Suprapubic skin (tissue), 4 donors: ENCODE measurements around the gene CGNL1. TPM values are rescaled to one million over a fixed set of nuclear protein-coding genes. Genes with fewer than 3 reads are reported as not detected.
A peak's percentile ranks its signal among the peaks of the same experiment; 100 is the strongest.

ENCODE experiments used
- DNase-seq, 2 donors: peaks; one replicate each; pipeline ENCODE4 v3.0.0-alpha.2; 2019; ENCODE audit warnings: low spot score in 2 of 2
- H3K27ac ChIP-seq: fragments of 200-600 bp; sonication (generic); one replicate; pipeline ENCODE4 v1.5.1; 2019
- H3K27me3 ChIP-seq: fragments of 200-600 bp; sonication (generic); one replicate; pipeline ENCODE4 v1.5.1; 2019
- H3K36me3 ChIP-seq: fragments of 200-600 bp; sonication (generic); one replicate; pipeline ENCODE4 v1.5.1; 2019
- H3K4me1 ChIP-seq: fragments of 200-600 bp; sonication (generic); one replicate; pipeline ENCODE4 v1.5.1; 2019
- H3K4me3 ChIP-seq: fragments of 200-600 bp; sonication (generic); one replicate; pipeline ENCODE4 v1.5.1; 2019; ENCODE audit warnings: mild to moderate bottlenecking
- H3K9me3 ChIP-seq: fragments of 200-600 bp; sonication (generic); one replicate; pipeline ENCODE4 v1.5.1; 2019
- EP300 ChIP-seq: sonication (generic); formaldehyde crosslinking; IDR thresholded peaks from one replicate; pipeline ENCODE4 v1.6.1; 2017; ENCODE audit warnings: antibody characterized with exemption
- POLR2A ChIP-seq, 2 donors: fragments of 450-650 bp; IDR thresholded peaks; one replicate each; pipeline ENCODE4 v1.6.1; 2017; ENCODE audit warnings: antibody characterized with exemption in 2 of 2, mild to moderate bottlenecking in 2 of 2, moderate library complexity in 2 of 2
- POLR2AphosphoS5 ChIP-seq, 3 donors: sonication (generic); formaldehyde crosslinking; IDR thresholded peaks; one replicate each; pipeline ENCODE4 v1.6.1; 2017; ENCODE audit warnings: antibody characterized with exemption in 3 of 3
- WGBS: methylation state at CpG from one replicate; pipeline ENCODE4 v1.1.5; 2018; 5-methylcytosine and 5-hydroxymethylcytosine counted together
- total RNA-seq, 4 donors: library from RNA; depleted of rRNA; stranded (reverse); fragments of >200 nt; gene quantifications; one replicate each; pipeline ENCODE4 v1.1.0, GENCODE V29; 2016
- TF ChIP-seq, protein P1 (sequence below), 2 donors: fragments of 200-600 bp in 1 of 2; fragments of 450-650 bp in 1 of 2; sonication (generic) in 1 of 2; IDR thresholded peaks; one replicate each; pipeline ENCODE4 v1.5.1; 2016 to 2019; ENCODE audit warnings: antibody characterized with exemption in 2 of 2, mild to moderate bottlenecking in 1 of 2, moderate library complexity in 1 of 2

Gene CGNL1
- total RNA-seq, 4 donors from 2014 or later = 7.1 to 27.0 (median 14.2) TPM

DNA sequence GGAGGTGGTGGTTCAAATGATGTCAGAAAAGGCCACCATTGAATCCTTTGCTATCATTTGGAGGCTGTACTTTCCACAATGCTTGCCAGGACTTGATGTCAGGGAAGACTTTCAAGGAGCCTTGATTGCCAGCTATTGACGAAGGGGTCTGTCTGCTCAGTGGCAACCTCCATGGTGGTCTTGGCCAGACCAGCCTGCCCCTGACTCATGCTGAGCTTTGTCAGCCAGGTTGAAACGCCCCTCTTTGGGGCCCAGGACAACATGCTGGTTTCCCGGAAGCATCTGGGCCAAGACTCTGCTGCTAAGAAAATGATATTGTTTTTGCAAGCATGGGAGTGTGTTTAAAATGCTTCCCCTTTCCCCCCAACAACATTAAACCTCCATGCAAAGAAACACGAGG is 26.7 kb downstream of the CGNL1 start:
- 54% methylated on average over 4 of the region's 4 CpGs for WGBS

DNA sequence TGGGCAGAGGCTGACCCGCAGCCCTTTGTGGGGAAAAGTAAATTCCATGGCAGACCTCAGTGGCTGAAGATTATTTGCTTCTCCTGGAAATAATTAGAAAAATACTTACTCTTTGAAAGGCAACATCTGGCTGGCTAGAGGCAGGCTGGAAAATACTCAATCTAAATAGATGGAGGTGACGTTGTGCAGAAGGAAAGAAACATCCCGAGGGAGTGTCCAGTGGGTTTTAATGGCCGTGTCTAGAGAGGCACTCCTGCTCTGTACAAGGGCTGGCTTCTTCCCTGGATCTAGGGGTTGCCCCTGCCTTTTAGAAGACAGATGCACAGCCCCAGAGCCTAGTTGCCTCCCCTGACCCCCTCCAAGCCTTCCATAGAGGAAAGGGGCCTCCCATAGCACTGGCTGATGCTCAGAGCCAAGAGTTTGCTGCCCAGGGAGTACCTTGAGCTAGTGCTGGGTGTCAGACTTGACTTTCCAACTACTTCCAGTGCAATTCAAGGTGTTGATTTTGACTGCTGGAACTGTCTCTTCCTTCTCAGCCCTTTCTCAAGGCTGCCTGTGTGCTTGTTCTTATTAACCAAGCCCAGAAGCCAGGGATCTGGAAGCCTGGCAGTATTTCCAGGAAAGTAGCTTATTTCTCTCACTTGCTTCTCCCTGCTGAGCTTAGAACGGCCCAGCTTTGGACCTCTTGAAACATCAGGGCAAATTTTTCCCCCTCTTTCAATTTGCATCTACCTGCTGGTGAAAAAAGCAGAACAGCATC is 27.4 kb downstream of the CGNL1 start:
- H3K27ac ChIP-seq = peak overlapping the region; percentile 14
- H3K9me3 ChIP-seq = no peaks in the 10 kb centered on the region
- no peak for DNase-seq
- WGBS = 57% methylated on average over 5 of the region's 5 CpGs
- H3K4me3 ChIP-seq = no peak overlapping the region
- peaks cover 3% of the 10 kb centered on the region for H3K4me1 ChIP-seq
- TF ChIP-seq EP300 (no peak), POLR2AphosphoS5 (IDR thresholded peaks at IDR 0.05) (no peak), POLR2A (IDR thresholded peaks at IDR 0.05) (no peak)
- TF ChIP-seq, protein P1, sequence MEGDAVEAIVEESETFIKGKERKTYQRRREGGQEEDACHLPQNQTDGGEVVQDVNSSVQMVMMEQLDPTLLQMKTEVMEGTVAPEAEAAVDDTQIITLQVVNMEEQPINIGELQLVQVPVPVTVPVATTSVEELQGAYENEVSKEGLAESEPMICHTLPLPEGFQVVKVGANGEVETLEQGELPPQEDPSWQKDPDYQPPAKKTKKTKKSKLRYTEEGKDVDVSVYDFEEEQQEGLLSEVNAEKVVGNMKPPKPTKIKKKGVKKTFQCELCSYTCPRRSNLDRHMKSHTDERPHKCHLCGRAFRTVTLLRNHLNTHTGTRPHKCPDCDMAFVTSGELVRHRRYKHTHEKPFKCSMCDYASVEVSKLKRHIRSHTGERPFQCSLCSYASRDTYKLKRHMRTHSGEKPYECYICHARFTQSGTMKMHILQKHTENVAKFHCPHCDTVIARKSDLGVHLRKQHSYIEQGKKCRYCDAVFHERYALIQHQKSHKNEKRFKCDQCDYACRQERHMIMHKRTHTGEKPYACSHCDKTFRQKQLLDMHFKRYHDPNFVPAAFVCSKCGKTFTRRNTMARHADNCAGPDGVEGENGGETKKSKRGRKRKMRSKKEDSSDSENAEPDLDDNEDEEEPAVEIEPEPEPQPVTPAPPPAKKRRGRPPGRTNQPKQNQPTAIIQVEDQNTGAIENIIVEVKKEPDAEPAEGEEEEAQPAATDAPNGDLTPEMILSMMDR (IDR thresholded peaks at IDR 0.05) = no peak
- no peaks in the 10 kb centered on the region for H3K27me3 ChIP-seq
- no peaks in the 10 kb centered on the region for H3K36me3 ChIP-seq

More for the DNA sequence above, 26.7 kb downstream of the CGNL1 start:
- TF ChIP-seq POLR2AphosphoS5 (IDR thresholded peaks at IDR 0.05) (no peak), POLR2A (IDR thresholded peaks at IDR 0.05) (no peak), EP300 (no peak)
- TF ChIP-seq, protein P1 (IDR thresholded peaks at IDR 0.05) = no peak
- Histone ChIP-seq H3K36me3 (no peaks in the 10 kb centered on the region), H3K27me3 (no peaks in the 10 kb centered on the region), H3K27ac (no peak overlapping the region), H3K4me1 (peaks cover 3% of the 10 kb centered on the region), H3K4me3 (no peak overlapping the region), H3K9me3 (no peaks in the 10 kb centered on the region)
- no peak for DNase-seq

DNA sequence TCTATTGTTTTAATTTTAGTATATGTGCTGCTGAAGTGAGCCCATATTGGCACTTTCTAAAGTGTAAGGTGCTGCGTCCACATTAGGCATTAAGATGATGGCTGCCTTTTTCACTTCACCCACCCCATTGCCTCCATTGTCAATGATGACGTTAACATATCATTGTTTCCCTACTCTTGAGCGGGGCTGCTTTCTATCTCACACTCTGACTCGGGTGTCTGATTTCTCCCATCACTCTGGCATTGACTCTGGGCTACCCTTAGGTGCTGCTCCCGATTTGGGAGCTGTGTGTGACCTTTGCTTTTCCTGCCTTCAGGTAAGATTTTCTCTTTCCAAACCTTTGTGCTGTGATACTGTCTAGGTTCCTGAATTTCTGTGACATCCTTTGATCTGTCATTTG is 28.8 kb downstream of the CGNL1 start:
- H3K4me1 ChIP-seq = peaks cover 3% of the 10 kb centered on the region
- DNase-seq = no peak
- WGBS = 72% methylated on average over 5 of the region's 5 CpGs
- TF ChIP-seq, protein P1 (IDR thresholded peaks at IDR 0.05) = no peak
- TF ChIP-seq EP300 (no peak), POLR2A (IDR thresholded peaks at IDR 0.05) (no peak), POLR2AphosphoS5 (IDR thresholded peaks at IDR 0.05) (no peak)
- no peaks in the 10 kb centered on the region for H3K27me3 ChIP-seq
- no peaks in the 10 kb centered on the region for H3K36me3 ChIP-seq
- no peak overlapping the region for H3K4me3 ChIP-seq
- no peak overlapping the region for H3K27ac ChIP-seq
- no peaks in the 10 kb centered on the region for H3K9me3 ChIP-seq

GRCh38 chr15:57406062-57406772 is 29.9 kb downstream of the CGNL1 start:
- no peaks in the 10 kb centered on the region for H3K27me3 ChIP-seq
- WGBS = 76% methylated on average over 6 of the region's 7 CpGs
- no peak for DNase-seq
- no peaks in the 10 kb centered on the region for H3K9me3 ChIP-seq
- H3K4me1 ChIP-seq = peaks cover 3% of the 10 kb centered on the region
- no peaks in the 10 kb centered on the region for H3K36me3 ChIP-seq
- no peak overlapping the region for H3K4me3 ChIP-seq
- TF ChIP-seq POLR2AphosphoS5 (IDR thresholded peaks at IDR 0.05) = no peak
- TF ChIP-seq, protein P1 (IDR thresholded peaks at IDR 0.05) = no peak
- TF ChIP-seq EP300 = no peak
- TF ChIP-seq POLR2A (IDR thresholded peaks at IDR 0.05) = no peak
- no peak overlapping the region for H3K27ac ChIP-seq

DNA sequence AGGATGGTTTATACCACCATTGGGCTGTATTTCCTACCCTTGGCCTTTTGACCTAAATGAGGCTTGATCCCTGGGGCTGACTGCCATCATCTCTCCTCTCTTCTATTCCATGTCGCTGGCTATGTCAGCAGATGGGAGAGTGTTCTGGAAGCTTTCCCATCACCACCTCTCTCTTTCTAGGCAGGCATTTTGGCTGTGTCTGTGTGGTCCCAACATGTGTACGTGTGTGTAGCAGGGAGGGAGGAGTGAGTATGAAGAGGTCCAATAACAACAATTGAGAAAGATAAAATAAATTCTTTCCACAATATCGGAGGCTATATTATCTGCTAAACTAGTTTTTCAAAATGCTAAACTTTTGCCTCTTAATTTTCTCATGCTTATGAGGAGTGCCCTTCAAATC is 34.1 kb downstream of the CGNL1 start:
- 58% methylated on average over 3 of the region's 3 CpGs for WGBS
- no peak overlapping the region for H3K4me3 ChIP-seq
- H3K4me1 ChIP-seq = peaks cover 3% of the 10 kb centered on the region
- DNase-seq = no peak
- H3K27me3 ChIP-seq = no peaks in the 10 kb centered on the region
- H3K9me3 ChIP-seq = no peaks in the 10 kb centered on the region
- no peak for TF ChIP-seq POLR2AphosphoS5 (IDR thresholded peaks at IDR 0.05)
- no peak for TF ChIP-seq EP300
- TF ChIP-seq, protein P1 (IDR thresholded peaks at IDR 0.05) = no peak
- H3K27ac ChIP-seq = no peak overlapping the region
- H3K36me3 ChIP-seq = no peaks in the 10 kb centered on the region
